Stimulated activated CD4-positive, alpha-beta T cell treated with anti-CD3 and anti-CD28 coated beads, Interleukin-4, amount 100 ng/mL, for 4 hours (primary cell): Measurements from ENCODE around the gene DEFB114.
"Not testable (repeated sequence)": the region's sequence is repeated elsewhere in the genome, so short reads cannot be mapped to it uniquely, and the experiment has no call there.

Experiments
- DNase-seq, 2 experiments: peaks; one replicate each; pipeline ENCODE4 v3.0.0-alpha.2; 2020

Gene DEFB114, protein sequence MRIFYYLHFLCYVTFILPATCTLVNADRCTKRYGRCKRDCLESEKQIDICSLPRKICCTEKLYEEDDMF

DNA sequence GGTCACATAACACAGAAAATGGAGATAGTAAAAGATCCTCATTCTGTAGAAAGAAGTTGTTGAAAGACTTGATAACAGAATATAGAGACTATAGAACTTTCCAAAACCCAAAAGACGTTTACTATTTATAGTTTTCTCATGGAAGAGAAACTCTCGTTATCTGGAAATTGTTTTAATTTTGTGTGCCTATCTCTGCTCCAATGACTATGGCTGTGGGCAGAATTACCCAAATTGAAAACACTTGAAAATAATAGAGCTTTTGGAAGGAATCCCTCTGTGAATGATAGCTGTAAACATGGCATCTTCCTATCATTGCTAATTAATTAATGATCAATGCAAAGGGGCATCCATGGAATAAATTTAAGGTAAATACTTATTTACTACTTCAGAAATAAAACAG lies at the start of gene DEFB114:
TSS of gene DEFB114 (minus strand) at position 101 of the 400 bp plus-strand sequence. CDS start at position 42, 59 bp downstream.
- no peak for DNase-seq

DNA sequence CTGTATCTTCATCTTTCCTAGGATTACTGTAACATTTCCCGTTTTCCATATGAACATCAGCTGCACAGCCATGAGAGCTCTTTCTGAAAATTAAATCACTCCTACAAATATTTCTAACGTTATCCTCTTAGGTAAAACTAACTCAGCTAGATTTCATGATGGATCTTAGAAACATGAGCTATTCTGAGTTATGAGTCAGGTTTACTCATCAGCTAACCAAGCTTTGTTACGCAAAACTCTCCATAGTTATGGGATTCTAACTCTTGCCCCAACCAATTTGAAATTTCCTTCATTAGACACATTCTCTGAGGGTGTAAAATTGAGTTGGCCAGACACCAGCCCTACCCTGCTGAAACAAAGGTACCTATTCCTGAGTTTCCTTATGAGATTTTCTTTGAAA lies 43.9 kb upstream of the DEFB114 start:
- DNase-seq, result no peak

DNA sequence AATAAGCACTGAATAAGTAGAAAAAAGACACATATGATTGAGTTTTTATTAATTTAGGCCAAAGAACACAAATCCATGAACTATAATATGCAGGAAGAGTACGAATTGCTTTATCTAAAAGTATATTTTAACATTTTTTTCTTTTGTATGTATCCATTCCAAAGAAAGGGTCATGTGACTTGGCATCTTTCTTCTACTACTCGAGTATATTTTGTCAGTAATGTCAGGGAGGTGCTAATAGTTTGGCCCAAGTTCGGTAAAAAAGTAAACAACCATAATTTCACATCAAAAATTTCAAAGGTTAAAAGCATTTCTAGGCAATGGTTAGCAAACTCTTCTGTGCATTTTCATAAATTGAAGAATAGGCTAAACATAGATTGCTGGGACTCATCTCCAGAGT lies 39.2 kb upstream of the DEFB114 start:
- DNase-seq, result no peak

DNA sequence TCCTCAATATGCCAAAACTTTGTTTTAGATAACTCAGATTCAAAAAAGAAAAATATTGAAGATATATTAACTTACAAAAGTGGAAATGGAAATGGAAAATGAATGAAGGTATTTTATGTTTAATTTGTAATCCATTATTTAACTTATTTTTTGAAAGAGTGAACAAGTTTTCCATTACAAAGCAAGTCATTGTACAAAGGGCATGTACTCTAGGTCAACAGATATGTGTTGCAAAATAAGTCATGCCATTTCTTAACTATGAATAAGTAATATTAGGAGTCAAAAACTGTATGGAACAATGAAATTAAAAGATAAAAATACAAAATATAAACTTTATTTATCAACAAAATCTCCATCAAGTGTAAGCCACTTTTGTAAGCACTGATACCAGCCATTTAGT lies 31.3 kb upstream of the DEFB114 start:
- no peak for DNase-seq

DNA sequence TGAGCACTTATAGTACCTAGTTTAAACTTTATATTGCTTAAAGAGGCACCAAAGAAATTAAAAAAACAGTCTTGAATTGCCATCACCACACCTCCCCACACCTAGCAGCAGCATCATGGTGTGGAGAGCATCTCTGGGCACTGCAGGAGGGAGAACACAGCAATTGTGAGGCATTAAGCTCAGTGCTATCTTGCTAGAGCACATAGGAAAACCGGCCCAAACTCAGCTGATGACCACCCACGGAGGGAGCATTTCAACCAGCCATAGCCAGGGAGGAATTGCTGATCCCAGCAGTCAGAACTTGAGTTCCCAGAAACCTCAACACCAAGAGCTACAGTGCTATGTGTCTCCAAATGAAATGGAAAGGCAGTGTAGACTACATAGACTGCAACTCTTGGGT lies 24.9 kb upstream of the DEFB114 start:
- no peak for DNase-seq

DNA sequence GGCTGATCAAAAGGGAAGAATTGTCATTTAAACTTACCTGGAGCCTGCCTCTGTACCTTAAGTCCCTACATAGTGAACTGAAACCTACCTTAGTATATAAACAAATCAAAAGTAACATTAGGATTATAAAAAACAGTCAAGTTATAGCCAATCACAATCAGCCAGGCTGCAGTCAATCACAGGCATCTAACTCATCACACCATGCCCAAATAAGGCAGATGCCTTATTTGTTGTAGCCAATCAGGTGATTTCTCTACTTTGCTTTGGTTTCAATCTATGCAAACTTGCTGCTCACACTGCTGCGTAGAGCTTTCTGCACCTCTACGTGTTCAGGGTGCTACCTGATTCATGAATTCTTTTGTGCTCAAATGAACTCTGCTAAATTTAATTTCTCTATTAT lies 23.8 kb upstream of the DEFB114 start:
- DNase-seq, result no peak

DNA sequence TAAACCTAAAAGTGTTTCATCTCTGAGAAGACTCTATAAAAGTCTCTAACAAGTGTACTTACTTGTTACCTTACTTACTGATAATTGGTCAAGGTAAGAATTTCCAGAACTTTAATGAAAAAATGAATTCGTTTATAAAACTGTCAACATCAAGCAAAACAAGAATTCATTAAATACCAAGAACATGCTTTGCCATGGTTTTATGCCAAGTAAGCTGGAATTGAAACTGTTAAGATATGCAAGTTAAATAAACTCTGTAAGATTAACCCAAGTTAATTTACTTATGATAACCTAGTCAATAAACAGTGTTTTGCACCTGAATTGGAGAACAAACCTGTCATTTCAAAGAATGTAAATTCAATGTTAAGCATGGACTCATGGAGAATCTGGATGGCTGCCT lies 22.6 kb upstream of the DEFB114 start:
- no peak for DNase-seq

DNA sequence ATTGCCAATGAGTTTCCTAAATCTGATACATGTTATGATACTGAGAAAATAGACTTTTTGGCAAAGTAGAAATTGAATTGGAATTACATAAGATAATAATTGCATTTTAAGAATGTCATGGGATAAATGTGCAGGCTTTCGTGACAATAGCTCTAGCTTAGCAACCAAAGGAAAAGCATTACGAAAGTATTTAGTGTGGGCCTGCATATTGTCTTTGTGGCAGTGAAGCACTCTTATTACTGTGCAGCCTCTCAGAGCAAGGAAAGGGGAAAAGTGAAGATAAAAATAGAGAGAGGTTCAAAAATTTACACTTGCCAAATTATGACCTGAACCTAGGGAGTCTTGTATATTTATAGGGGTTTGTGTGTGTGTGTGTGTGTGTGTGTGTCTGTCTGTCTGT lies 18.1 kb upstream of the DEFB114 start:
- no peak for DNase-seq

DNA sequence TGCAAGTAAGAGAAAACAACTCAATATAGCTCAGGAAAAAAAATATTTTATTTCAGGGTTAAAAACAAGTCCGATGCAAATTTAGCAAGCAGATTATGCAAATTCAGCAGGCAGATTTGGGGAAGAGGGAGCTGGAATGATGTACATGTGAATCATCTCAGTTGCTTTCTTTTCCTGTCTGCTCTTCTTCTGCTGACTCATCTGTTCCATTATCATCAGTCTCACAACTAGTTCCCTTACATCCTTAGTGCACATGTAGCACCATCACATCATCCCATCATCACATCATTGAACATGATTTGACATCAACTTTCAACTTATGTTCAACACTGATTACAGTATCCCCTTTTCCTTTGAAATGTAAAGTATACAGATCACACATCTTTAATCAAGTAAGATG lies 16.9 kb upstream of the DEFB114 start:
- no peak for DNase-seq

DNA sequence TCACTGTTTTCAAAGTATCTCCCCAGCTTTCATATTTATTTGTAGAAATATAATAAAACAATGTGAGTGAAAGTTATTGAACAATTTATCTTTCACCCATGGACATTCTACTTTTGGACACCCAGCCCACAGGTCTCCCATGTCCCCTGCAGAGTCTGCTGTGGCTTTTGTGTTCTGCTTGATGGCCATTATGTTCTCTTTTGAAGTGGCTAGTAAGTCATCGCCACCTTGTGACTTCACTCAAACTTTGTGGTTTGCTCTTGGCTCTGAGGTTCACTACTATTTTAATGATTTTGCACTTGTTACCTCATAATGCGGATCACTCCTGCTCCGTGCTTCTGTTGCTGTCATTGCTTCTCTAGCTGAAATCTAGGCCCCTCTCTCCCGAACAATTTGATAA lies 15.6 kb upstream of the DEFB114 start:
- no peak for DNase-seq

DNA sequence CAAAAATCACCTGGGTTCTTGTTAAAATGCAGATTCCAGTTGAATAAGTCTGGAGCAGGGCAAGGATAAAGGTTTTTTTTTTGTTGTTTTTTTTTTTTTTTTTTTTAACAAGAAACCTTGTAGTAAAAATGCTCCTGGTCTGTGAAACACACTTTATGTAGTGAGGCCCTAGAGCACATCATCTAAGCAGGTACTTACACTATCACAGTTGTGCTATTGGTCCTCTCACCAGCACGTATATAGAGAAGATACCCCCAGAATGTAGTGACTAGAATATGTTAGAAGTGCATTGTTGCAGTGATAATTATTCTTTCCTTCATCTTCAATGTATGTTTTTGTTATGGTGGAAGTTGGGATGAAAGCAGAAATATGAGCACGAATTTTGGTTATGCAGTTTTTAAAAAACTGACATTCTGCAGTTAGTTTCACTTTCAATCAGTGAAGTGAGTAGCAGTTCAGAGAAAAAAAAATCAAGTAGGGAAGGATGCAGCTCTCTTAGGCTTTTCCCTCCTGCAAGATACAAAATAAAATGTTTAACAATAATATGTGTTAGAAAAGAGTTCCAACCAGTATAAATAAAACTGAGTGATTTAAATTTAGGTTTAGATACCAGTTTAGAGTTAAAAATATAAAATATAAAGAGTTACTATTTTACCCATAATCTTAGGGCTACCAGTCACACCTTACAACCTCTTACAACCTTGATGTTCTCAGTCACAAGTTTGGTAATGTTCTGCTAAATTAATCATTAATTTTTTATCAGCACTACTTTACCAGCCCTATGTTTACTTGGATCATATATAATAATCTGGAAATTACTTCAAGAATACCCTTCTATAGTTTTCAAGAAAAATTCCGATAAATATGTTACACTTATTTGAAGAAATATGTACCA lies 14.6 kb upstream of the DEFB114 start:
- no peak for DNase-seq

DNA sequence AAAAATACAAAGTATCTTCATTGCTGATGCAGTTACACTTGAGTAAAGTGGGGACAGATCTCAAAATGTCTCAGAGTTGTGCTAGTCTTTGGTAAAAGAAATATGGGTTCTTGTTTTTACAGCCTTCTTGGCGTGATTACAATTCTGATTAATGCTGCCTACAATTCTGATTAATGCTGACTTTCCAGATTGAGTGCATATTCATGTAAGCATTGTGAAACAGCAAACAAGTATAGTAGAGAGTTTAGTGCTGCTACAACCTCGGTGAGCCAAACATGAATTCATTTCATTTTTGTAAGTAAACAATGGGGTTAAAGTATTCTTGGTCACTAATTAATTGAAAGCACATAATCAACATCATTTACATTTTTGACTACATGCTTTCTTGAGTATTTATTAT lies 5.6 kb upstream of the DEFB114 start, which contains the start of gene DEFB113:
TSS of gene DEFB113 (minus strand) at position 21 of the 400 bp plus-strand sequence. CDS start at position 21, 0 bp downstream.
- no peak for DNase-seq

DNA sequence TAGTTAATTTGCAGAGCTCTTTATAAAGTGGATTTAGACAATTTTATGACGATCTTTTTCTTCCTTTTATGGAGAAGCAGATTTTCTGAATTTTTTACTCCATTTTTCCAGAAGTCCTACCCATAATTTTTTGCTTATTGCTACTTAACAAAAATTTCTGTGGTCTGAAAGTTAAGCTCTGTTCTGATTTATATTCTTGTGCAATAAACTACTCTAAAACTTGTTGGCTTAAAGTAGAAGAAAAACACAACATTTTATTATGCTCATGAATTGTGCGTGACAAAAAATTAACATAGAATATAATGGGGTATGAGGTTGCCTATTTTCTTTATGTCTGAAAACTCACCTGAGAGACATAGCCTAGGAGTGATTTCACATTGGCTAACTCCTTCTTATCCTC lies 2.9 kb upstream of the DEFB114 start:
- no peak for DNase-seq

DNA sequence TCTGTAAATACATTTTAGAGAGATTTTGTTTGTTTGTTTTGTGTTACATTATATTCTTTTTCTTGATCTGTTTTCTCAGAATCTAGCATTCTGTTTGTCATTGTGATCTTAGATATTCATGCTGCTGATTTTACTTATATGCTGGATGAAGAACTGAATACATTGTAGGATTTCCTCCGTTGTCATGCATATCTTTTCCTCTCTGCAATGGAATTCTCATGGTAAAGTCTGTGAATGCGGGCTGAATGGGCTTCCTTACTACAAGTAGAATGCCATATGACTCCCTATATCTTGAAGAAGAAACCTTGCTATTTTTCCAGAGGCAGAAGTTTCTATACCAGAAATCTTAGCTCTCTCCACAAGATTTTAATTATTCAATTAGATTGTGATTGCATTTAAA lies 2.4 kb upstream of the DEFB114 start:
- no peak for DNase-seq

DNA sequence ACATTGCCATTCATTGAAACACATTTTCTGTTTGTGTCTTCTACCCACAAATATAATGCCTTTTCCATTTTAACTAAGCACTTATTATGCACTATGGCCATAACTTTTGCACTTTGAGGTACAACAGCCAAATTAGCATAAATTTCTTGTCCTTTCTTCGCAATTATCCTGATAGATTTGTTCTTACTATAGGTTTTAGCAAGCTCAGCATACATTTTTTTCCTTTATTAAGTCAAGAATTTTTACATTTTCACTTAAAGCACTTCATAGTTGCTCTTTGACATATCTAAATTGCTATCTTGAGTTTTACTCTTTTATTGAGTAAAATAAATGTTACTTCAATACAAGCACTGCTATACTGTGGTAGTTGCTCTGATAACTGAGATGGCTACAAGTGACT lies 5.8 kb downstream of the DEFB114 start:
- DNase-seq, result no peak

DNA sequence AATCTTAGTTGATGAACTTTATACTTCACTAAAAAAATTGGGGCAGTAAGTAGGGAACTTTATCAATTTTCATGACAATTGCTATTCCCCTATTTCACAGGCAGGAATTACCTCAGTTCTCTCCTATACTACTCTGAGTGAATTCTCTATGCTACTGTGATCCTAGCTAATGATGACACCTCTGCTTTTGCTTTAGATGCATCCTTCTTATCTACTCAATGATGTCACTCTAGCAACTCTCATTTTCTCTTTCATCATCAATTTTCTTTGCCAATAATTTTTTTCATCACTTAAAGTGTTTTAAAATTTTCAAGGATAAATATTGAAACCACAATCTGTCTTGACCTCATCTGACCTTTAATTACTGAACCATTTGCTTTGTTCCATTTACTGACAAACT lies 8.1 kb downstream of the DEFB114 start:
- DNase-seq, result no peak

DNA sequence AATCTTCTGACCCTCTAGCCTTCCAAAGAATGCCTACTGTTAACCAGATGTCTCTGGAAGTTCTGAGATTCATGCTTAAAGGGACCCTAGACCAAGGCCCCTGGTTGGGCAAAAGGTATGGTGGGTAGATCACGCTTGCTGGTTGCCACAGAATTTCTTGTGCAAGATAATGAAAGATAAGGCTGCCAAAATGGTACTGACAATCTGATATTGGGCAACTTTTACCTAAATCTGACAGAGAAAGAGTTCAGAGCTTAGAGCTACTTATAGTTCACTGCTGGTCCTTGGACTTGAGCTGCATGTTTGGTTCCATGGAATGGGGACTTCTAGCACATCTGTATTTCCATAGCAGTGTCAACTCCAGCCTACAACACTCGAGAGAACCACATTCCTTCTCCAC lies 12.0 kb downstream of the DEFB114 start:
- no peak for DNase-seq

DNA sequence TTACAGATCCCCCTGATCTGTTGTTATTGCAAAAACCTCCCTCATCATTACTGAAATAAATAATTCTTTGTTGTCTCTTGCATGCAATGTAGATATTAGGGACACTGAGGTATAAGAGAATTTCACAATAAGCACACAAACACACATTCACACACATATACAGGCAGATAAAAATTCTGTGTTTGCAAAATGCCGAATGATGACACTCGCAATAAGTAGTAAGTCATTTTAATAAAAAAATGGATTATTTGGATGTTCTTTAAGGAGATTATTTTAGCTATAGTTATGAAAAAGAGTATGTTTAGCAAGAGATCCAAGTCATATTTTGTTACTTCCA lies 13.6 kb downstream of the DEFB114 start:
- no peak for DNase-seq

DNA sequence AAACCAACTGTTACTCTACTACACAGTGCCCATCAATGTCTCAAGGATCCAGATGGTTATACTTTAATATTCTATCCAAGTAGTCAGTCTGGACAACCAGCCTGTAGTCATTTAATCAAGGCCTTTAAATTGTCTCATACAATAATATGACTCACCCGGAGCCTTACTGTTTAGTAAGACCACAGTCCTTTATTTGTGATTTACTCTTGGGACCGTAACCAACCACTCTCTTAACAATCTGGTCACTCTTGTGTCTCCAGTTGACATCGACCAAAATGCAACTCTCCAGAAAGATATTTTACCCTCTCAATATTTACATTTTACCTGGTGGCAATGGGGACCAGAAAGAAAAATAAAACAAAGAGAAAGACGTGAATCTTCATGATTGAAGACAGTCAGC lies 14.9 kb downstream of the DEFB114 start:
- DNase-seq, result no peak

DNA sequence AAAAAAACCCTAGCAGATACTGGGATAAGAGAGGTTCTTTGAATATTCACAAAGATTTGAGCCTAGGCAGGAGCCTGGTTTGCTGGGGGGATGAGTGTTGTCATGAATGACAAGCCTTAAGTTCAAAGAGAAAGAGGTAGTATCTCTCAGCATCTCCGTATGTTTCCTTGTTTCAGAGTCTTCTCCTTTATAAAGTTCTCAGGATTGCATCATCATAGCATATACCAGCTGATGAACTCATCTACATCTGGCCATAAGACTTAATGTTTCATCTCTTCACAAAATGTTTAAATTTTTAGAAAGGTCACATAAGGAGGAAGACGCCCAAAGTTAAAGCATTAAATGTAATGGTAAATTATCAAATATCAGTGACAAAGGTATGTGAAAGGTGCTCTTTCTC lies 17.1 kb downstream of the DEFB114 start:
- no peak for DNase-seq

DNA sequence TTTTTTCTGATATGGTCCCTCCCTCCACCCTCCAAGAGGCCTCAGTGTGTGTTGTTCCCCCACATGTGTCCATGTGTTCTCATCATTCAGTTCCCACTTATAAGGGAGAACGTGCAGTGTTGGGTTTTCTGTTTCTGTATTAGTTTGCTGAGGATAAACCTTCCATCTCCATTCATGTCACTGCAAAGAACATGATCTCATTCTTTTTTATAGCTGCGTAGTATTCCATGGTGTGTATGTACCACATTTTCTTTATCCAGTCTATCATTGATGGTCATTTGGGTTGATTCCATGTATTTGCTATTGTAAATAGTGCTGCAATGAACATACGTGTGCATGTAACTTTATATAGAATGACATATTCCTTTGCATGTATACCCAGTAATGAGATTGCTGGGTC lies 19.9 kb downstream of the DEFB114 start:
- not testable (repeated sequence) for DNase-seq

DNA sequence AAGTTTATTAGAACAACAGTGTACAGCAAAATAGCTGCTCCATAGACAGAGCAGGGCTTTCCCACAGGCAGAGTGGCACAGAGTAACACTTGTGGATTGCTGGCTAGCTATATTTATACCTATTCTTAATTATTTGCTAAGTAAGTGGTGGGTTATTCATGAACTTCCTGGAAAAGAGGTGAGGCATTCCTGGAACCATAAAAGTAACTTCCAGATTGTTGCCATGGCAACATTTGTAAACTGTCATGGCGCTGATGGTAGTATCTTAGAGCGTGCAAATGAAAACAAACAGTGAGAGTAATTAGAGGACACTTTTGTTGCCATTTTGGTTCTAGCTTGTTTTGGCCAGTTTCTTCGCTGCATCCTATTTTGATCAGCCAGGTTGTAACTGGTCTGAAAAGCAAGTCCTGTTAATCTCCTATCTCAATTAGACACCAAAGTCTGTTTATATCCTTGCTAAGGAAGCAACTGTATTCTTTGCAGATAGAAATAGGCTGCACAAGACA lies 23.9 kb downstream of the DEFB114 start:
- no peak for DNase-seq

DNA sequence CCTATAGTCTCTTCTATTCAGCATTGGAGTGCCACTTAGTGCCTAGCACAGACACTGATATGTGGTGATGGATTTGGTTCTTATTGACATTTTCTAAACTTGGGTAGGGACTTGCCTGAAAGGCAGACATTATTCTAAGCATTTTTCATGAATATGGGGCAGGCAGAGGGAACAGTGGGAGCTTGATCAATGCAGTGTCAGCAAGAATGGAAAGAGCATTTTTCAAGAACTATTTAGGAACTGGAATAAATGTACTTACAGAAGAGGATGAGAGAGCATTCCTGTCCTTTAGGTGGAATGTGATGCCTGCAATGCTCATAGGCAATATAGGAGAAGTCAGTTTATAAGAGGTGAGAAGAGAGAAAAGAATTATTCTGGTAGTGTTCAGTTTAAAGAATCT lies 26.2 kb downstream of the DEFB114 start:
- no peak for DNase-seq

DNA sequence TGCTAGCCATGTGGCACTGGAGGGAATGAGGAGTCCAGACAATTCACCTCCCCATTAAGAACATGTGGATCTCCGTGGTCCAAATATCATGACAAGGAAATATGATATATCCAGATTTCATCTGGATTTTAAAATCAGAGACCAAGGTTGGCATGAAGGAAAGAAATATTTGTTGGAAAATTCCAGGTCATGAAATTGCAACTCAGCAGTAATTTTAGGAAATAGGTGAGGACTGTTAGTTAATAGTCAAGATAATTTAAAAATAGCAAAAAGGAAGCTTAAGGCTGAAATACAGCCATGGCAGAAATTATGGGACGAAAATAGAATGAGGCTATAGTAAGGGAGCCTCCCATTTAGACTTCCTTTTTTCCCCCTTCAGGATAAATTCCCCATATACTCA lies 26.9 kb downstream of the DEFB114 start:
- DNase-seq, result no peak

DNA sequence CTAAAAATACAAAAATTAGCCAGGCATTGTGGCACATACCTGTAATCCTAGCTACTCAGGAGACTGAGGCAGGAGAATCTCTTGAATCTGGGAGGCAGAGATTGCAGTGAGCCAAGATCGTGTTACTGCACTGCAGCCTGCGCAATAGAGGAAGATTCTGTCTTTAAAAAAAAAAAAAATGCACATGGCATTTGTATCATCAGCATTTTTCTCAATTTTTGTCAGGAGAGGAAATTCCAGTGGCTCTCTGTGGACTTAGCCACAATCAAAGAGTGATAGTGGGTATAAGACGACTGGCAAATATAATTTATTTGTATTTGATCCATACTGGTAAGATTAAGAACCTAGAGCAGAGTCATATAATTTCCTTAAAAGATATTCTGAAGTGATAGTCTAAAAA lies 28.6 kb downstream of the DEFB114 start:
- no peak for DNase-seq
